Nephron (organoid): ENCODE results near the gene CA7.

Experiments
- H3K27ac Mint-ChIP-seq, 3 experiments: 2 replicates each; pipeline ENCODE4 v1.8.0; 2020; ENCODE audit warnings: mixed read lengths in 3 of 3, mild to moderate bottlenecking in 2 of 3, moderate library complexity in 1 of 3
- H3K27me3 Mint-ChIP-seq: 2 replicates; pipeline ENCODE4 v1.8.0; 2021; ENCODE audit warnings: low read depth, mild to moderate bottlenecking, moderate library complexity, mixed read lengths
- H3K36me3 Mint-ChIP-seq: 2 replicates; pipeline ENCODE4 v1.8.0; 2020; ENCODE audit warnings: low read depth, mixed read lengths
- H3K4me1 Mint-ChIP-seq: 2 replicates; pipeline ENCODE4 v1.8.0; 2020; ENCODE audit warnings: mixed read lengths
- H3K4me3 Mint-ChIP-seq, 3 experiments: 2 replicates each; pipeline ENCODE4 v1.8.0; 2020; ENCODE audit warnings: mild to moderate bottlenecking in 3 of 3, mixed read lengths in 3 of 3, moderate library complexity in 2 of 3
- H3K9me3 Mint-ChIP-seq: 2 replicates; pipeline ENCODE4 v1.8.0; 2020; ENCODE audit warnings: mixed read lengths
- TF ChIP-seq, protein P1 (sequence below), 3 experiments: fragments of 200-600 bp; sonication (generic); IDR thresholded peaks; one replicate each; pipeline ENCODE4 v1.5.0; 2021; ENCODE audit warnings: antibody characterized with exemption in 3 of 3; ENCODE audit not compliant: unreplicated experiment in 3 of 3

CA7 gene

DNA sequence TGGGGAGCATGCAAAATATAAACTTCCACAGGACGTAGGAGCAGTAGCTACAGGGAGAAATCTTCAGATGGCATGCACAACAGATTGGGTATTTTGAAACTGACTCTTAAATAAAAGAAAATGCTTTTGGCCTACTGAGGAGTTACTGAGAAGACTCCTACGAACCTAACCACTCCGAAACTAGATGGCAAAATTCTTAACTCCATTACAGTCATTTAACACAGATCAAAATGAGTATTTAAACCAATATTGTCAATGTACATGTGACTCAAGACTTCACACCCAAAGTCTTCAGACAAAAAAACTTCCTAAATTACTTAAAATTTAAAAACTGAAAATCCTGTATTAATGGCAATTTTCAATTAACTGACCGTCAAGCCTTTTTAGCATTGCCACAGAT, 34.4 kb upstream of the CA7 start:
- no peak overlapping the region for H3K27ac Mint-ChIP-seq
- no peaks in the 10 kb centered on the region for H3K27me3 Mint-ChIP-seq
- H3K4me3 Mint-ChIP-seq: no peak overlapping the region
- peaks cover 9% of the 10 kb centered on the region for H3K4me1 Mint-ChIP-seq
- H3K9me3 Mint-ChIP-seq: no peaks in the 10 kb centered on the region
- TF ChIP-seq, protein P1, sequence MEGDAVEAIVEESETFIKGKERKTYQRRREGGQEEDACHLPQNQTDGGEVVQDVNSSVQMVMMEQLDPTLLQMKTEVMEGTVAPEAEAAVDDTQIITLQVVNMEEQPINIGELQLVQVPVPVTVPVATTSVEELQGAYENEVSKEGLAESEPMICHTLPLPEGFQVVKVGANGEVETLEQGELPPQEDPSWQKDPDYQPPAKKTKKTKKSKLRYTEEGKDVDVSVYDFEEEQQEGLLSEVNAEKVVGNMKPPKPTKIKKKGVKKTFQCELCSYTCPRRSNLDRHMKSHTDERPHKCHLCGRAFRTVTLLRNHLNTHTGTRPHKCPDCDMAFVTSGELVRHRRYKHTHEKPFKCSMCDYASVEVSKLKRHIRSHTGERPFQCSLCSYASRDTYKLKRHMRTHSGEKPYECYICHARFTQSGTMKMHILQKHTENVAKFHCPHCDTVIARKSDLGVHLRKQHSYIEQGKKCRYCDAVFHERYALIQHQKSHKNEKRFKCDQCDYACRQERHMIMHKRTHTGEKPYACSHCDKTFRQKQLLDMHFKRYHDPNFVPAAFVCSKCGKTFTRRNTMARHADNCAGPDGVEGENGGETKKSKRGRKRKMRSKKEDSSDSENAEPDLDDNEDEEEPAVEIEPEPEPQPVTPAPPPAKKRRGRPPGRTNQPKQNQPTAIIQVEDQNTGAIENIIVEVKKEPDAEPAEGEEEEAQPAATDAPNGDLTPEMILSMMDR (IDR thresholded peaks at IDR 0.05; ENCODE audit: unreplicated experiment in 3 of 3): no peak
- peaks cover 84% of the 10 kb centered on the region for H3K36me3 Mint-ChIP-seq

DNA sequence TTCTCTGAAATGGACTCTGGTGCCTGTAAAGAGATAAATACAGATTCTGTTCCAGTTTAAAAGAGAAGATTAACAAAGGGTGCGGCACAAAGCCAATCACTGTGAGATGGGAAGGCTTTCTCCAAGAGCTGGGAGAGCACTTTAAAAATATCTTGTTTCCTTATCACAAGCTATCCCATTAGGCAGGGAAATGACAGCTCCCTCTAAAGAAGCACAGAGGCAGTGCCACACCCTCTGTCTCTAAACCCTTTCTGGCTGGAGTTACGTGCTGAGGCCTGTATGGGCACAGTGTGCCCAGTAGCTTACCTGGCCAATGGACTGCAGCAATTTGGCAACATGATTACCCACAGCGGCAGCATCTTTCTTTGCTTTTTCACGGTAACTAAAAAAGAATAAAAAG, 33.8 kb upstream of the CA7 start:
- no peaks in the 10 kb centered on the region for H3K9me3 Mint-ChIP-seq
- H3K4me1 Mint-ChIP-seq: peaks cover 3% of the 10 kb centered on the region
- H3K36me3 Mint-ChIP-seq: peaks cover 84% of the 10 kb centered on the region
- TF ChIP-seq, protein P1 (IDR thresholded peaks at IDR 0.05; ENCODE audit: unreplicated experiment in 3 of 3): no peak
- no peak overlapping the region for H3K4me3 Mint-ChIP-seq
- no peaks in the 10 kb centered on the region for H3K27me3 Mint-ChIP-seq
- no peak overlapping the region for H3K27ac Mint-ChIP-seq

DNA sequence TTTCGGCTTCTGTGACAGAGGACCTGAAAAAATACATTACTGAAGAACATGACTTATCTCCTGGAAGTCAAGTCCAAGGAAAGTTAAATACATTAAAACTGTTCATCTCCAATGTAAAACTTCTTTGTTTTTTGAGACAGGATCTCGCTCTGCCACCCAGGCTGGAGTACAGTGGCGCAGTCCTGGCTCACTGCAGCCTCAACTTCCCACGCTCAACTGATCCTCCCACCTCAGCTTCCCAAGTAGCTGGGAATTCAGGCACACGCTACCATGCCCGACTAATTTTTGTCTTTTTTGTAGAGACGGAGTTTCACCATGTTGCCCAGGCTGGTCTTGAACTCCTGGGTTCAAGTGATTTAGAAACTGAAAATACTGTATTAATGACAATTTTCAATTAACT, 33.2 kb upstream of the CA7 start:
- peaks cover 82% of the 10 kb centered on the region for H3K36me3 Mint-ChIP-seq
- no peaks in the 10 kb centered on the region for H3K4me1 Mint-ChIP-seq
- H3K4me3 Mint-ChIP-seq: no peak overlapping the region
- no peaks in the 10 kb centered on the region for H3K27me3 Mint-ChIP-seq
- TF ChIP-seq, protein P1 (IDR thresholded peaks at IDR 0.05; ENCODE audit: unreplicated experiment in 3 of 3): no peak
- no peak overlapping the region for H3K27ac Mint-ChIP-seq
- no peaks in the 10 kb centered on the region for H3K9me3 Mint-ChIP-seq

DNA sequence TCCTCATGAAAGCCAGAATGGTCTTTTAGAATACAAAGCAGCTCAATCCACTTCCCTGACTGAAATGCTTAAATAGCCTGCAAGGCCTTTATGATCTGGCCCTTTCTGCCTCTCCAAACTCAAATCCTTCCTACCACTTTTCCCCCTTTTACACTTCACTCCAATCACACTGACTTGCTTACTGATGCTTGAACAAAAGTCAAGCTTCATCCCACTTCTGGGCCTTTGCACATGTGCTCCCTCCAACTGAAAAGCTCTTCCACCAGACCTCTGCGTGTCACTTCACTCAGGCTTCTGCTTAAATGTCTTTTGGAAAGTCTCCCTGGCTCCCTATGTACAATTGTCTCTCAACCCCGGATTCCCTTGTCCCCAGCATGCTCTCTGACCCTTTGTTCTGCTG, 29.5 kb upstream of the CA7 start:
- Mint-ChIP-seq H3K36me3 (peaks cover 87% of the 10 kb centered on the region), H3K4me1 (no peaks in the 10 kb centered on the region), H3K27me3 (no peaks in the 10 kb centered on the region), H3K9me3 (no peaks in the 10 kb centered on the region), H3K27ac (no peak overlapping the region), H3K4me3 (no peak overlapping the region)
- TF ChIP-seq, protein P1 (IDR thresholded peaks at IDR 0.05; ENCODE audit: unreplicated experiment in 3 of 3): no peak

GRCh38 chr16:66824006-66824405, 20.2 kb upstream of the CA7 start:
- H3K27ac Mint-ChIP-seq: no peak overlapping the region
- H3K27me3 Mint-ChIP-seq: no peaks in the 10 kb centered on the region
- H3K4me3 Mint-ChIP-seq: no peak overlapping the region
- no peaks in the 10 kb centered on the region for H3K9me3 Mint-ChIP-seq
- H3K36me3 Mint-ChIP-seq: peaks cover 64% of the 10 kb centered on the region
- peaks cover 1% of the 10 kb centered on the region for H3K4me1 Mint-ChIP-seq
- TF ChIP-seq, protein P1 (IDR thresholded peaks at IDR 0.05; ENCODE audit: unreplicated experiment in 3 of 3): no peak
